MM.1S (cell line): ENCODE data around the gene WASHC2C.
"Not testable (repeated sequence)": the region's sequence is repeated elsewhere in the genome, so short reads cannot be mapped to it uniquely, and the experiment has no call there.

Source experiments
- CTCF ChIP-seq: fragments of 300-600 bp; sonication (generic); IDR thresholded peaks from 2 replicates; pipeline ENCODE4 v1.5.1; 2016; ENCODE audit warnings: antibody characterized with exemption, low read length, mixed read lengths
- EZH2 ChIP-seq: fragments of 300-600 bp; sonication (generic); optimal IDR thresholded peaks from 2 replicates; pipeline ENCODE3; 2017; ENCODE audit warnings: low read depth, mild to moderate bottlenecking, antibody characterized with exemption, low read length, mixed read lengths
- EZH2phosphoT487 ChIP-seq: fragments of 300-600 bp; sonication (generic); IDR thresholded peaks from 2 replicates; pipeline ENCODE4 v1.6.1; 2018; ENCODE audit warnings: antibody characterized with exemption, low read length

GRCh38 chr10:45822918-45823317 is 95.9 kb downstream of the WASHC2C start:
- TF ChIP-seq CTCF, EZH2, EZH2phosphoT487: not testable (repeated sequence)
